ENCODE results near the gene RFX8.
"Not testable (repeated sequence)": the region's sequence is repeated elsewhere in the genome, so short reads cannot be mapped to it uniquely, and the experiment has no call there.

Gene RFX8

DNA sequence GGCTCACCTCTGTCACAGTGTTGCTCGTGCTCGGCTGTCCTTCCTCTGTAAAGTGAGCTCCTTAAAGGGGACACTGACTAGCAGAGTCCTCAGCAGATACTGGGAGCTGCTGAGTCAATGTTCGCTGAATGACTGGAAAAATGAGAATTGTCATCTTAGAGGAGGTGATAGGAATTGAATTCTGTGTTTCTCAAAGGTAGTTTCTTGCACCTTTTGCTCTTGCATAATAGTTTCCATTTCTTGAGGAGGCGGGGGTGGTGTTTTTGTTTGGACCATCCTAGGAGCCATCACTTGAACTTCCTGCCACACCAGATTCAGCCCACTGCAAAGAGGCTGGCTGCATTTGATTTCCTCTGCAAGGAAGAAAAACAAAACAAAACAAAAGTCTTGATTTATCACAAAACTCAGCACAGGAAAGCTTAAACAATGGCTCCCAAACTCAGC is 11.4 kb upstream of the RFX8 start:
- DNase-seq (ENCODE audit: low spot score), result no peak

DNA sequence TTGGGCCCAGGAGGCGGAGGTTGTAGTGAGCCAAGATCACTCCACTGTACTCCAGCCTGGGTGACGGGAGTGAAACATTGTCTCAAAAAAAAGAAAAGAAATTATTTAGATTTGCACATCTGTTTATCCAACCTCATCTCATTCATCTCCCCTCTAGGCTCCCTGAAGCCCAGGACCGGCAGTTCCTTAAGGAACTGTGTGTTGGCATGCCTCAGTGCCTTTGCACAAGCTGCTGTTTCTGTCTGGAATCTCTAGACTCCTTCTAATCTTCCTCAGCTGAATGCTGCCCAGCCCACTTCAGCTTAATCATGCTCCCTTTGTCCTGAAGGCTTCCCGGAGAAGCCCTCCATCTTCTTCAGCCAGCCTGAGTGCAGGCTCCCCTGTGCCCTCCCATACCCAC is 10.9 kb upstream of the RFX8 start:
- no peak for DNase-seq (ENCODE audit: low spot score)

DNA sequence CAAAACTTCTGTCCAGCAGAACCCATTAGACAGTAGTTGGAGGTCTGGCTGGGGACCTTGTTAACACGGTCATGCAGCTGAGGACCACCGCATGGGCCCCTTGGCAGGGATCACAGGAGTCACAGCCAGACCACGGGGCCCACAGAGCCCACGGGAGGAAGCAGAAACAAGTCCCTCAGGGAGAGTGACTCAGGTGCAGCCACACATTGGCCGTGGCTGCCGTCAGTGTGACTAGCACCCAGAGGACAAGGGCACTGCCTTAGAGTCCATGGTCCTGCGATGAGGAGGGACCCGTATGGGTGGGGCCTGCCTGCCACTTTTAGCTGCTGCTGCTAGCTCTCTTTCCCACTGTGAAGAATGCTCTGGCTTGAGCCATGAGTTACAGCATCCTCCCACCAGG is 5.9 kb upstream of the RFX8 start:
- no peak for DNase-seq (ENCODE audit: low spot score)

DNA sequence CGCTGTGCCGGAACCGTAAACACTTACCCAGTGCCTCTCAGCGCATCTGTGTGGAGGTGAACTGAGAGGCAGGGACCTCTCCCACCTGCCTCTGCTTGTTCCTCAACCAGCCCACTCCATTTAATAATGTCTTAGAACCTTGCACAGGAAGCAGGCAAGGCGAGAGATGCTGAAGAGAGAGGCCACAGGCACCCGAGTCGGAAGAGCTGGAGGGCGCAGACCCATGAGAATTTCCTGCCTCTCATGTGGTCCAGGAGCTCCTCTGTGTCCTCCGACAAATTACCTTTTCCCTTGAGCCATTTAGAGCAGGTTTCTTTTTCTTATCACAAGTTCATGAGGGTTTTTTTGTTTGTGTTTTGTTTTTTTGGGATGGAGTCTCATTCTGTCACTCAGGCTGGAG is 4.9 kb upstream of the RFX8 start:
- no peak for DNase-seq (ENCODE audit: low spot score)

DNA sequence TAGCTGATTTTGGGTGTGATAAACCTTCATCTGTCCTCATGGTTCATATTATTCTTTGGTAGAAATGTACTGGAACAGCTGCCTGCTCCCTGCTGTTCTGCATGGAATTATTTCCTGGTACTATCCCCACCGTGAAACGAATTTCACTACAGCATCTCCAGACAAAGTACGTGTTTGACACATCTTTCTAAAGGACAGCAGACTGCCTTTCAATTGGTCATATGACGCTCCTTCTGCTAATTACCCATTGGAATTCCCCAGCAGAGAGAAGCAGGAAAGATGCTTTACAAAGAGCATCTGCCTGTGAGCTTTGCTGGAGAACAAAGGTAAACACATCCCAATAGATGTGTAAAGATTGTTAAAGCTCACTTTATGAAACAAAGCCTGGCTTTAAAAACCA is 4.4 kb upstream of the RFX8 start:
- no peak for DNase-seq (ENCODE audit: low spot score)

DNA sequence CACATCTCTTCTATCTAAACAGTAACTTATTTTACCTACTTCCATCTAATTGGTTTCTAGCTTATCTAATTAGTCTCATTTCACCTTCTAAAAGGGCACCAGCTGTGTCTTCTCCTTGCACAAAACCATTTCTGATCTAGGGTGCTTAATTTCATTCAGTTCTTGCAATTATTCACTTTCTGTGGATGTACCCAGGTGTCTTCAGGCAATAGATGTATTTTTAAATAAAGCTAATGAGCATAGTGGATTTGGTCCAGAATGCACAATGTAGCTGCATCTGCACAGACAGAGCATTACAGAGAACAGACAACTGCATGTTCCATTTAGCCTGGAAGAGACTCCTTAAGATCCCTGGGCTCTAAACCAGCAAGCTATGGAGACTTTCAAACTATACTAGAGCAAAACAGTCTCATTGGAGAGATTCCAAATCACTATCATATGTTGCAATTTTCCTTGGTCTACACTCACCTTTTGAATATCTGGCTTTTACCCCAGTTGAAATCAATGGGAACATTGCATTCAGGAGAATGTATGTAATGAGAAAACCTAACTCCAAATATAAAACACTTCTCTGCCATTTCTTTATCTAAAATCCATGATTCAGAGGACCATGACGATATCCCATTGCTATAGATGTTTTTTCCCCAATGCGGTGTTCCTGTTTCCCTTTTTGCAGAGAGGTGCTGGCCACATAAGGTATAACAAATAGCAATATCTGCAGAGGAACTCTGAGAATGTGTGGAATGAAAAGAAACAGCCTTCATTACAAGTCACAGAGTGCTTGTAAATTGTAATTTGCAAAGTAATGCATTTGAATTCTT is 3.5 kb upstream of the RFX8 start:
- no peak for DNase-seq (ENCODE audit: low spot score)

DNA sequence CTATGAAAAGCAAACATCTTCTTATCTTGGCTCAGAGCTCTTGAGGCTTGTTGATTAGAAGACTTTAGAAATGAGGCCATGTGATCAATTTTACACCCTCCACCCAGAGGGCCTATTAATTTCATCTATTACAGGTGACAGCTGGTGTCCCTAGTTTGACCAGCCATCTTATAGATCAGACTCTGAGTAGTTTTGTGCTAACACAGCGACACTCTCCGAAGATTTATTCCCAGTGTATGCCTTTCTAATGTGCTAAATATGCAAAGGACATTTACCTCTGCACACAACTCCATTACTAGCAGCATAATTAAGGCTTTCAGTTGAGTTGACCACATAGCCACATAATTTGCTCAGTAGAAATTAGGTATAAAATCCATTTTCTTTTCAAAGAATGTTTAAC is 2.6 kb upstream of the RFX8 start:
- no peak for DNase-seq (ENCODE audit: low spot score)

DNA sequence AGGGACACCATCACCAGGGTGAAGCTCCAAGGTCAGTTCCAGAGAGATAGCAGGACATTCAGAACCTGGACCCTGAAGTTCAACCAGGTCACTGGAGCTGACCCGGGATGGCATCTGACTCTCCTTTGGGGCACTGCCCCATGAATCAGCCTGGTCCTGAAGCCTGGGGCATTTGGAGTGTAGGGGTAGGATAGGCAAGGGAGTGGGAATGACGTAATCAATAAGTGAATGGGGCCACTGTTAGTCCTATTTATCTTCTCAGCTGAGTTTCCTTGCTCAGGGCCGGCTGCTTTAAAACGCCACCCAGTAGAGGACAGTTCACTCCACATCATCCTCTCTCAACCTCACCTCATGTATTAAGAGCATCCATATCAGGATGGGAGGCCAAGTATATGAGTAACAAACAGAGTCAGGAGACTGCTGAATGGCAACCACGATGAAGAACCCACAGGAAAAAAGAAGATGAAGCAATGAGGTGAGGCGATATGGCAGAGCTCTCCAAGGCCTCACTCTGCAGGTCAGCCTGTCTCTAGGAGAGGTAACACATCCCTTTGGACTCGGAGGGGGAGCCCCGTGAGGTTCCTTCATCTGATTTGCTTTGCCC is 1.8 kb upstream of the RFX8 start:
- DNase-seq (ENCODE audit: low spot score), result no peak

DNA sequence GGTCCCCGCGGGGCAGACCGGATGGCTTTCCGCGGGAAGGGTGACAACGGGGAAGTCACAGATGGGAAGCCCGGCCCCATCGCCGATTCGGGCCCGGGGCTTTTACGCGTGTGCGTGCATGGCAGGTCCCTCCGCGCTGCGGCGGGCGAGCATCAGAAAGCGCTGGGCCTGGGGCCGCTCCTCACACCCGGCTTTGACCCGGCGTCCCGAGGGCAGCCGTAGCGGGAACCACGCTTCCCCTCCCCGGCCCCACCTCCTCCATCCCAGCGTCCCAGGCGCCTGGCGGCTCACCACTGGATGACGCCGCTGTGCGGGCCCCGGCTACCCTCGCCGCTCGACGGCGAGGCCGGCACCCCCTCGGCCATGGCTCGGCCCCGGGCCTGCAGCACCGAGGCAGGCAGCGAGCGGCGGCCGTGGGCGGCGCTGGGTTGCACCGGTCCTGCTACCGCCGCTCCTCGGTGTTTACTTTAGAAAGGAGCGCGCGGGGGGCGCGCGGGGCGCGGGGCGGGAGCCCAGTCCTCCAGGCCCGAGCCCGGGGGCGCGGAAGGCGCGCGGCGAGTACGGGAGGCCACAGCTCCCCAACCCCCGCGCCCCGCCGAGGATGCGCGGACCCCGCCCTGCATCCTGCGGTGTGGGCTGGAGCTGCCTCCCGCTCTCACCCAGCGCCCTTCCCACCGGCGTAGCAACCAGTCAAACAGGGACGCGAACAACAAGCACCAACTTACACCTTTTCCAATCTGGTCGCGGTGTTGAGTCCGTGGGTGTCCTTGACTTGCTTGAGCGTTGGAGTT is 806 bp downstream of the RFX8 start:
- DNase-seq (ENCODE audit: low spot score), result peak; percentile 82

DNA sequence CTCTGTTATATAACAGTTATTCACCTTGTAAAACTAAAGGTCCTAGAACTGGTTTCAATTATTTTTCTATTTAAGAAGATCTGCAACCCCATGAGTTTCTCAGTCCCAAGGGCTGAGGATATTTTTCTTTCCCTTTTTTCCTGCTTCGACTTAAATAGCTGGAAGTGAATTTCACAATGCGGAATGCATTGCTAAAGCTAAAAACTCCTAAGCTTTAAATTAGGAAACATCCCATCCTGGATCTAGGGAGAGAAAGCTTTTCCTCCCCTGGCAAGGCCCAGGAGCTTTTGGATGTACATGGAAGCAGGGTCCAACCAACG is 1.4 kb downstream of the RFX8 start:
- no peak for DNase-seq (ENCODE audit: low spot score)

DNA sequence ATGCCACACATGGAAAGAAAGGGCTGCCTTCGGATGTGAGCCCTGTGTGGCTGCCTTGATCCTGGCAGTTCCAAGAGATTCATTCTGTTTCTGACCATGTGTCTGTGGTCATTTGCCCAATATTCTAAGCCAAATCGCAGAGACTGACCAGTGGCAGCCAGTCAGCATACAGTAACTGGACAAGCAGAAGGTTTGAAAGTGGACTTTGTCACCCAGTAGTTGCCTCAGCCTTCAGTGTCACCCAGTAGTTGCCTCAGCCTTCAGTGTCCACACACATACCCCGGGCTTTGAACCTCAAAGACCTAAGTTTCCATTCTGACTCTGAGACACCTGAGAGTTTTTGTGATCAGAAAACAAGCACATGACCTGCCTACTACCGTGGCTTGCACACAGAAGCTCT is 5.0 kb downstream of the RFX8 start:
- DNase-seq (ENCODE audit: low spot score), result peak; percentile 70

DNA sequence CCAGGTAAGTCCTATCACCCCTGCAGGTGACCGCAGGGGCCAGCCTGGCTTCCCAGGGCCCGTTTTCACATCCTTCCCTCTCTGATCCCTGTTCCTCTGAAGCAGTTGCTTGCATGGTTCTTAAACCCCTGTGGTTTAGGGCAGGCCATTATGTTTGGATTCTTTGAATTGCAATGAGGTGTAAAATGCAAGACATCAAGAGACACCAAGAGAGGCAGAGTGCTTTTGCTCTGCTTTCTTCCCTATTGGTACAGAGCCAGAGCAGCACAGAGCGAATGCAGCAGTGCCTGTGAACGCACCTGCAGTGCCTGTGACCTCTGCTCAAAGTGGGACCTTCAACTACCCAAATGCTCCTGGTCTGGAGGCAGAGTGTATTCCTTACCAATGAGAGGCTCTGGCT is 7.6 kb downstream of the RFX8 start:
- no peak for DNase-seq (ENCODE audit: low spot score)

DNA sequence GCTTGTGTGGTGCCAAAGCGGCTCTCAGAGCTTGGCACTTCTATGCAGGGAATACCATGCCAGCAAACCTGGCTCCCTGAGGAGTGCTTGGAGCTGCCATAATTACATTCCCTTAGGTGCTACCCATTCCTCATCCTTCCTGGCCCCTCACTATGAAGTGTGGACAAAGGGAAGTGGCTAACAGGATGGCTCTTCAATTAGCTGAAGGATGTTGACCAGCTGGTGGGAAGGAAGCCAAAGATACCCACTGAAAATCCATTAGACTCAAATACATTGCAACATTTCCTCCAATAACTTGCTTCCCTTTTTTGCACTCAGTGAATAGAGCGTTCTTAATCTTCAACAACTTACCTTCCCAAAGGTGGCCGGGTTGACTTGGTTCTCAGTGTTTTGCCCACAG is 8.5 kb downstream of the RFX8 start:
- no peak for DNase-seq (ENCODE audit: low spot score)

DNA sequence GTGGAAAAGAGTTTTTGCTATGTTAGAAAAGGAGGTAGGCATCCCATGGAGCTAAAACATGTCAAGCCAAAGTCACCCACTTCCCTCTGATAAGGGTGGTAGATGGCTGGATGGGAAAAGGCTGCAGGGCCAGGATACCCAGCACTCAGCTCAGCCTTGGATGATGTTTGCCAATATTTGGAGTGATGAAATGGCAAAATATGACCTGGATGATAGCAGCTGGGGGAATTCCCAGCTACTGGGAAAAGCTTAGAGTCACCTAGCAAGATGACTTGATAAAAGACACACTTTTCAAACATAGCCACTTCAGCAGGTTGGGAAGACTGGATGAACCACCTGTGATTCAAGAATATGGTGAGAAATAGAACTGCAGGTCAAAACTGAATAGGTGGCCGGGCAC is 10.1 kb downstream of the RFX8 start:
- DNase-seq (ENCODE audit: low spot score), result no peak

DNA sequence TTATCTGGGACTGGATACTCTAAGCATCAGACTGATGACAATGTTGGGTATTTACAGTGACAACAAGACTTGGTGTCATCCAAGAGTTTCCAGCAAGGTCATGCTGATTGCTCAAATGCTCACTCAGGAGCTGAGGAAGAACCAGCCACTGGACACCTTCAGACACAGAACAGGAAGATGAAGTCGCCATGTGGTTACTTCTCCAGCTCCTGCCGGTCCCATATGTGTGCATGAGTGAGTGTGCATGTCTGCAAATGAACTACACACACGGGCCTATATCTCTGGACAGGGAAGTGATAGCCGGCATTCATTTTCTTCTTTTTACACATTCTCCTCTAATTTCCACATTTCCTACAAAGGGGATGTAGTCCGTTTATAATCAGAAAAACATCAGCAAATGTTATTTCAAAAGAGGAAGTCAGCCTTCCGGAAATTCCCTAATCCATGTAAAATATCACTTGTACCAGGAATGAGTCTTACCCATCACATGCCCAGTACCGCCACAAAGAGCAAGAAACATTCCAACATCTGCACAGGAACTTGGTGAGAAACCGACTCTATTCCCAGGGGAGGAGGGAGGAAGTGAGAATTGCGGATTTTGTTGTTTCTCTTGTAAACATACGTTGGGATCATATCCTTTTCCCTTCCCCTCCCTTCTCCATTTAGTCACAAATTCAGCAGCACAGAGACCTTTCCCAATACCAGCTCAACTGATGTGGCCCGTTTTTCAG is 10.8 kb downstream of the RFX8 start:
- DNase-seq (ENCODE audit: low spot score), result no peak

DNA sequence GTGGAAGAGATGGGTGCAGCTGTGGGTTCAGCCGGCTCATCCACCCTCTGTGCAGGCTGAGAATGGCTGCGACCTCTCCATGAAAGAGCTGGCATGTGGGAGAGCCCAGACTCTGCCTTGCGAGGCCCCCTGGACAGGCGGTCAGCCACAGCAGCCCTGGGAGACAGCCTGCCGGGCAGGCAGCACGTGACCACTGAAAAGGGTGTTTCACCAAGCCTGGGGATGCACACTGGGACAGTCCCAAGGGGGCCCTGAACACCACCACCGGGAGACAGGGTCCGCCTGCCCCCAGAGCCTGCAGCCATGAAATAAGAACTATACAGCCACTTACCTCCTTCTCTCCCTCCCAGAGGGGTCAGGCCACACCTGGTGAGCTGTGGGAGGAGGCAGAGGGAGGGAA is 11.5 kb downstream of the RFX8 start:
- DNase-seq (ENCODE audit: low spot score), result no peak

DNA sequence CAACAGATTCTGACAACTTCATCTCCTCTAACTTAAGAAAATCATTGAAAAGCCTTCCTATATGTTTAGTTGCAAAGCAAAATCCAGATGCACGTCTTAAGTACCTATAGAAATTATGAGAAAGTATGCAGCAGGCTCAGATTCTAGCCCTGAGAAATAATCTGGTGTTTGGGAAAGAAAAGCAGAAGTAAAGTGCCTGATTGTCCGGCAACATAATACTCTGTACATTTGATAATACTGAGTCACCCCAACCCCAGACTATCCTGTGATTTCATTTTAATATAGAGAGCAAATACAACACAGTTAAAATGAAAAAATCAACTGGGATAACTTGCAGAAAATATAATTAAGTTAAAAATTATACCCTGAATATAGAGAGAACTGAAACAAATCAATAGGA is 13.5 kb downstream of the RFX8 start:
- DNase-seq (ENCODE audit: low spot score), result no peak

DNA sequence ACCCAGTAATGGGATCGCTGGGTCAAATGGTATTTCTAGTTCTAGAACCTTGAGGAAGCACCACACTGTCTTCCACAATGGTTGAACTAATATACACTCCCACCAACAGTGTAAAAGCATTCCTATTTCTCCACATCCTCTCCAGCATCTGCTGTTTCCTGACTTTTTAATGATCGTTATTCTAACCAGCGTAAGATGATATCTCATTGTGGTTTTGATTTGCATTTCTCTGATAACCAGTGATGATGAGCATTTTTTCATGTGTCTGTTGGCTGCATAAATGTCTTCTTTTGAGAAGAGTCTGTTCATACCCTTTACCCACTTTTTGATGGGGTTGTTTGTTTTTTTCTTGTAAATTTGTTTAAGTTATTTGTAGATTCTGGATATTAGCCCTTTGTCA is 20.5 kb downstream of the RFX8 start:
- DNase-seq (ENCODE audit: low spot score), result not testable (repeated sequence)

DNA sequence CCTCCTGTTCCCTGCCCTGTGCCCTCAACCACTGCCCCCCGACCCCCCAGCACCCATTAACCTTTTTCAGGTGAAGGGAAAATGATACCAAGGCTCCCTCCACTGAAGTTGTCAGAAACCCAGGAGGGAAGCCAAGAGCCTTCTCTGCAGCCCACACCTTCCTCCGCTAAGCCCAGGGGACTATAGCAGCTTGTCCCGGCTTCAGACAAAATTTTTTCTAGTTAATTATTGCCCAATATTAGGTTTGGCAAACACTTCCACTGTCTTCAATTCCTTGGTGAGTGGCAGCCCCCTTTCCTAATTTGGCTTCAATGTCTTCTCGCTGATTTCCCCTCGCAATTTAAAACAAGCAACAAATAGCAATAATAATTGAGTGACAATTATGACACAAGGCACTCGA is 23.9 kb downstream of the RFX8 start:
- DNase-seq (ENCODE audit: low spot score), result no peak

DNA sequence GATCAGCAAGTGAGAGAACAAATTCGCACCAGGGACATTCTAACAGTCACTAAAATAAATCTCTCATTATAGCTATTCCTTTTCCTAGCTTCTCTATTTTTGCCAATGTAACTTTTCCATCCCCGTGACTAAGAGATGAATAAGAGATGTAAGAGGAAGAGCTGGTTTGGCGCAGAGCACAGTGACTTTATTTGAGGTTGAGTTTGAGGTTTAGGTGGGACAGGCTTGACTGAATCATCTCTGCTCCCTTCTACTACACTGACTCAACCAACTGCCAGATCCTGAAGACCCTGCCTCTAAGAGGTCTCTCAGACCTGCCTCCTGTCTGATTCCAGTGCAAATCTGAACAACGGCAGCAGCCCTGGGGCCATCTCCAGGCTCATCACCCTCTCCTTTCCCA is 28.0 kb downstream of the RFX8 start:
- no peak for DNase-seq (ENCODE audit: low spot score)

DNA sequence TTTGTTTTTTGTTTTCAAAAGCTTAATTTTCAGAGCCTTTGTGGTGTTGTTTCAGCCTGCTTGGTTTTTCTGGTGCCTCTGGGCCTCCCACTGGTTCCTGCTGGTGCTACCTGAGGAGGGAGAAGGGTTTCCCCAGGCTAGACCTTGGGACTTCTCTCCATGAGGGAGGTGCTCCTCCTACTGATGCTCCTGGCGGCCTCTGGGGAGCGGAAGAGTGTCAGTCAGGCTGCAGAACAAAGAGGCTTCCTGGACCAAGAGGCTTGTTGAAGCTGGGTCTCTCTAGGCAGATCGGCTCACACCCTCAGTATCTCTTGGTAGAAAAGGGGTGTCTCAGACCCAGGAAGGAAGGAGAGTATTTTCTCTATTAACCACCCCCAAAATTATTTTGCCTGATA is 32.2 kb downstream of the RFX8 start:
- no peak for DNase-seq (ENCODE audit: low spot score)

DNA sequence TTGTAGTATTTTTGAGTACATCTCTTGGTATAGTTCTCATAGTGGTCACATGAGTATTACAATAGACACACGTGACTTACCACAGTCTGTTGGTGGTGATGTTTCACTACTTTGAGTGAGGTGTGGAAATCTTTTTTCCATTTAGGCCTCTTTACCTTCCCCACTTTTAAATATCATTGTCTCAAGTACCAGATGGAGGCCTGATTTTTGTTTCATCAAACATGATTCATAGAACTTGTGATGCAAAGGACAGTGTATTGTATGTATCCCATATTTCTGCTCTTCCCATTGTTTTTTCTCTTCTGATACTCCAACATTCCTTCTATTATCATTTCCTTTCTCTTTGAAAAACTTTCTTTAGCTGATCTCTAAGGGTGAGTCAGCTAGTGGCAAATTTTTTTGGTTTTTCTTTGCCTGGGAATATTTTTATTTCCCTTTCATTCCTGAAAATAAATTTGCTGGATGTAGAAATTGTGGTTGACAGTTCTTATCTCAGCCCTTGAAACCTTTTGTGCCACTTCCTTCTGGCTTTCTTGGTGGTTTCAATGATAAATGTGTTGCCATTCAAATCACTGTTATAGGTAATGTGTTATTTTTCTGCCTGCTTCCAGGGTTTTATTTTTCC is 32.8 kb downstream of the RFX8 start:
- no peak for DNase-seq (ENCODE audit: low spot score)
